Suppressor macrophage treated with lipopolysaccharide for 1 hour (primary cell): ENCODE measurements around the gene ODAD3.
A peak's percentile ranks its signal among the peaks of the same experiment; 100 is the strongest.
"Not testable (repeated sequence)": the region's sequence is repeated elsewhere in the genome, so short reads cannot be mapped to it uniquely, and the experiment has no call there.

ENCODE experiments used
- DNase-seq, 3 donors: peaks; one replicate each; pipeline ENCODE4 v3.0.0-alpha.2; 2020 to 2022

Gene ODAD3

DNA sequence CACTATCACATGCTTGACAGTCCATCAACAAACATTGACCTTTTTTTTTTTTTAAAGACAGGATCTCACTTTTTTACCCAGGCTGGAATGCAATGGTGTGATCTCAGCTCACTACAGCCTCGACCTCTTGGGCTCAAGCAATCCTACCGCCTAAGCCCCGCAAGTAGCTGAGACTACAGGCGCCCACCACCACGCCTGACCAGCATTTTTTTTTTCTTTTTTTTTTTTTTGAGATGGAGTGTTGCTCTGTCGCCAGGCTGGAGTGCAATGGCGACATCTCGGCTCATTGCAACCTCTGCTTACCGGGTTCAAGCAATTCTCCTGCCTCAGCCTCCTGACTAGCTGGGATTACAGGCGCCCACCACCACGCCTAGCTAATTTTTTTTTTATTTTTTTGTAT lies 24.0 kb upstream of the ODAD3 start:
- not testable (repeated sequence) for DNase-seq

DNA sequence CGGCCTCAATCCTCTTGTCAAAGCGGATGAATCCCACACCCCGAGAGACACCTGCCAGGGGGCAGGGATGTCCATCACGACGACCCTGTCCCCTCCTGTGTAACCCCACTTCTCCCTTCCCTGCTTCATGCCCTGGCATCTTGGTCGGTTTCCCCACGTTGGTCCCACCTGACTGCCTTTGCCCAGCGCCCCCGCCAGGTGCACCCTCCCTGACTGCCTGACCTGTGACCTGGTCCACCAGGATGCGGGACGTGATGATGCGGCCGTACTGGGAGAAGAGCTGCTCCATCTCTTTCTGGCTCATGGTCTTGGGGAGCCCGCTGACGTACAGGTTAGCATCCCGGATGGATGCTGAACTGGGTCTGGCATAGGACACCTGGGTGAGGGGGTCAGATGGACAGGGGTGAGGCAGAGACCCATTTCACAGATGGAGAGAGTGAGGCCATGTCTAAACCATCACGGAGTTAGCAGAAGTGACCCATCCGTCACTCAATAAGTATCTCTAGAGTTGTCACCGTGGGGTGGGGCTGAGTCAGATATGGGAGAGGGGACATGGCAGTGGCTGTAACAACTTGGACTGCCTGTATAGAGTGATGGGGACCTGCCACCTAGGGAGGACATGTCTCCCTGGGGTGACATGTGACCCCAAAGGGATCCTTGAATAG lies 23.4 kb upstream of the ODAD3 start:
- no peak for DNase-seq

GRCh38 chr19:11457831-11458230 lies 22.9 kb upstream of the ODAD3 start:
- no peak for DNase-seq

DNA sequence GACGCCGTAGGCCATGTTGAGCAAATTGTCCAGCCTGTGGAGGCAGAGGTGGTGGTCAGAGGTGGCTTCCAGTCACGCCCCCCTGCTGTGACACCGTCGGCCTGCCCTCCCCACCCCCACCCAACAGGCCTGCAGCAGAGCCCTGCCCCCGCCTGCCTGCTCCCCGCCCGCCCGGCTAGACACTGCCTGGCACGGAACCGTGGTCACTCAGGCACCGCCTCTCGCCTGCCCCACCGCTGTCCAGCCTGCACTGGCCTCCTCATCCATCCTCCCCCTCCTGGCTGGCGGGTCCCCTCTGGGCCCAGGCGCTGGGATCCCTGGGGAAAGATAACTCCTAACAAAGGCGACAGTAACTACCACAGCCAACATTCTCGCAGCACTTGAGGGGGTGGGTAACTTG lies 22.2 kb upstream of the ODAD3 start:
- no peak for DNase-seq

GRCh38 chr19:11456659-11457058 lies 21.7 kb upstream of the ODAD3 start:
- no peak for DNase-seq

DNA sequence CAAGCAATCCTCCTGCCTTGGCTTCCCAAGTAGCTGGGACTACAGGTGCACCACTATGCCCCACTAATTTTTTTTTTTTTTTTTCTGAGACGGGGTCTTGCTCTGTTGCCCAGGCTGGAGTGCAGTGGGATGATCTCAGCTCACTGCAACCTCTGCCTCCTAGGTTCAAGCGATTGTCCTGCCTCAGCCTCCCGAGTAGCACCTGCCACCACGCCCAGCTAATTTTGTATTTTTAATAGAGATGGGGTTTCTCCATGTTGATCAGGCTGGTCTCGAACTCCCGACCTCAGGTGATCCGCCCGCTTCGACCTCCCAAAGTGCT lies 20.3 kb upstream of the ODAD3 start:
- not testable (repeated sequence) for DNase-seq

DNA sequence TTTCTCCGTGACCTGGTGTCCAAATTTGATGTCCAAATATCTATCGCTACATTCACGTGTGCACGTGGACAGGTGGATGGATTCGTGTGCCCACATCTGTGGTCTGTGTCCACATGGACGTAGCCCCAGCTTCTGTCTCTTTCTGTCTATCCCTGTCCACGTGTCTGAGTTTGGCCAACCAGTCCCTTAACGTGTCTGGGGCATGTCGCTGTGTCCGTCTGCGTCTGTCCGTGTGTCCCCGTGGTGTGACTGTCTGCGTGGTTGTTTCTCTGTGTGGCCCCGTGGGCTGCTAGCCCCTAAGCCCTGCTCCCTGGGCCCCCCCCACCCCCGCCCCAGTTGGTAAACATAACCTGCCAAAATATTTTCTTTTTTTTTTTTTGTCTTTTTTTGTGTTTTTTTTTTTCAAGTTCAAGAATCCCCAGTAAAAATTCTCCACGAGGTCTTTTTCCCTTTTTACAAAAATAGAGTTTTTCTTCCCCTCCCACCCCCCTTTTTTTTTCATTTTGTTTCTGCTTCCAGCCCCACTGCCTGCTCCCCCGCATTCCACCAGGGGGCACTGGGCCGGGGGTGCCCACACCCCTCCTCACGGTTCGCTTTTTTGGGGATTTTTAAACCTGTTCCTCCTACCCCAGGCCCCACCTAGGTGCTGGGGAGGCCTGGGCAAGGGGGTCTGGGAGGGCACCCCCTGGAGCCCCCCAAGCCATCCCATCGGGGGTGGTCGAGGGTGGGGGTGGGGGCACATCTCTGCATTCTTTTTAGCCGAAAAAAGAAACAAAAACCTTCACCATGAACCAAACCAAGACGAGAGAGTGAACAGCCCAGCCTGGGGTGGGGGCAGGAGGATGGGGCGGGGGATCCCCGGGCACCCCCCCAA lies 18.8 kb upstream of the ODAD3 start:
- DNase-seq, result peak in 1 of 3 donors; percentile 36

DNA sequence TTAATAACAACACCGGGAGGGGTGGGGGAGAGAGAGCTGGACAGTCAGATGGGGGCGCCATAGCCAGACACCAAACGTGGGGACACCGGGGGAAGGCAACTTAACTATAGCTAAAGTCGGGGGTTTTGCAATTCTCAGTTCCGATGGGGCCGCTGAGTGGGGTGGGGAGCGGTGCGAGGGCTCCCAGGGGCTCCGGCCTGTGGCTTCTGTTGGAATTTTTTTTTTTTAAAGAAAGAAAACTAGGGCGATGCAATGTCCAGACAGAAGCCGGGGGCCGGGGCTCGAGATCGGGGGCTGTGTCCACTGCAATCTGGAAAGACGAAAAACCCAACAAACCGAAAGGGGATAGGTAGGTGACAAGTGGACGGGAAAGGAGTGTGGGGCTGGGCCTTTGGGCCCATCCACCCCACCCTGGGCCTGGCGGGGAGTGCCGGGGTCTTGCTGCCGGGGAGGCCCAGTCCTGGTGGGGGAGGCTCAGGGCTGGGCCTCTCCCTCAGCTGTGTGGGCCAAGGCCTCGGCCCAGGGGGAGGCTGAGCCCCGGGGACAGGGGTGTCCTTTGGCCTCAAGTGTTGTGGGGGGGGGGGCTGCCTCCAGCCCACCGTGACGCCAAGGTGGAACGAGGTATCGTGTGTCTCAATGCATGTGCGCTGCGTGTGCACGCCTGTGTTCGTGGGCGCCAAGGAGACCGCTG lies 17.8 kb upstream of the ODAD3 start:
- peak in 1 of 3 donors; percentile 10 for DNase-seq

GRCh38 chr19:11451871-11452619 lies 17.1 kb upstream of the ODAD3 start:
- DNase-seq, result no peak

GRCh38 chr19:11451327-11451870 lies 16.5 kb upstream of the ODAD3 start:
- DNase-seq, result no peak

DNA sequence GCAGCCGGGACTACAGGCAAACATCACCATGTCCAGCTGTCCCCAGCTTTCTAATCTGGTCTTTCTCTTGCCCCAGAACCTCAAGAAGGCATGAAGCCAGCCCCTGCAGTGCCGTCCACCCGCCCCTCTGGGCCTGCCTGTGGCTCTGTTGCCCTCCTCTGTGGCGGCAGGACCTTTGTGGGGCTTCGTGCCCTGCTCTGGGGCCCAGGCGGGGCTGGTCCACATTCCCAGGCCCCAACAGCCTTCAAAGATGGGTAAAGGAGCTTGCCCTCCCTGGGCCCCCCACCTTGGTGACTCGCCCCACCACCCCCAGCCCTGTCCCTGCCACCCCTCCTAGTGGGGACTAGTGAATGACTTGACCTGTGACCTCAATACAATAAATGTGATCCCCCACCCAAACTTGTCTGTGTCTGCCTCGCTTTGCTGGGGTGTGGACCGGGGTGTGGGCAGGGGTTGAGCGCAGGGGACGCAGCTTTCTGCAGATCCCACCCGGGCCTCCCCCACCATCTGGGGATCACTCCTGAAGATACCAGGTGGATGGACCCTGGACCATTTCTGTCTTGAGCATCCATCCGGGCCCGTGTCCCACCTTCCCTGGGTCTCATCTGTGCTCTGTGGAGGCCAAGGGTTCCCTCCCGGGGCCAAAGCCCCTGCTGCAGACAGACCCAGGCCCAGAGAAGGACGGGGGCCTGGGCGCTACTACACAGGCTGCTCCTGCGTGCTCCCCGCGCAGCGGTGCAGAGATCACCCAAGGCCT lies 15.8 kb upstream of the ODAD3 start:
- no peak for DNase-seq

GRCh38 chr19:11448923-11449554 lies 14.1 kb upstream of the ODAD3 start:
- no peak for DNase-seq

DNA sequence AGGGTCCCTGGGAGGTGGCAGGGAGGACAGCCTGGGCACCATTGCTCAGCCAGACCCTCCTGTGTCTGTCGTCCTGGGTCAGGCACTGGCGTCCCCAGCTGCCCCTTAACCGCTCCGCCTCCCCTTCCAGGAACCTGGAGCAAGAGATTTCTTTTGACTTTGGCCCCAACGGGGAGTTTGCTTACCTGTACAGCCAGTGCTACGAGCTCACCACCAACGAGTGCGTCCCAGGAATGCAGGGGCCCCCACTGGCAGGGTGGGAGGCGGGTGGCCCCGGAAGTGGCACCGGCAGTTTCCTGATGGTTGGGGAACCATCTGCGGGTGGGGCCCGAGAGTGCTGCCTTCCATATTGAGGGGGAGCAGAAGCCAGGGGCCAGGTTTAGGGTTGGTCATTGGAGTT lies 13.5 kb upstream of the ODAD3 start:
- no peak for DNase-seq

GRCh38 chr19:11447347-11448262 lies 12.7 kb upstream of the ODAD3 start:
- no peak for DNase-seq

- peak; percentile 59 to 85 (median 65) for DNase-seq
Measured at GRCh38 chr19:11446652-11447301, 11.9 kb upstream of the ODAD3 start.

DNA sequence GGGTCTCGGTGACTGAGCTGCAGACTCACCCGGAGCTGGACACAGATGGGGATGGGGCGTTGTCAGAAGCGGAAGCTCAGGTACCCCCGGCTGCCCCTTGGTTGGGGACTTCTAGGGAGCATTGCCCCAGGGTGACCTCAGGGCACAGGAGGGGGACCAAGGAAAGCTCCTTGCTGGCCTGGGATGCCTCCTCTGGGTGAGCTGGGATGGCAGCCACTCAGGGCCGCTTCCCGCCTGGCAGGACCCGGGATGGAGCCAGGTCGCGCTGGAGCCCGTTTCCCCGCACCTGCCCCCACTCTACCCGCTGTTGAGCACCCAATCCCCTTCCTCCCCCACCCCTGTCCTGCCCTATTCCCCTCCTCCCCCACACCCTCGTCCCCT lies 11.3 kb upstream of the ODAD3 start:
- no peak for DNase-seq

DNA sequence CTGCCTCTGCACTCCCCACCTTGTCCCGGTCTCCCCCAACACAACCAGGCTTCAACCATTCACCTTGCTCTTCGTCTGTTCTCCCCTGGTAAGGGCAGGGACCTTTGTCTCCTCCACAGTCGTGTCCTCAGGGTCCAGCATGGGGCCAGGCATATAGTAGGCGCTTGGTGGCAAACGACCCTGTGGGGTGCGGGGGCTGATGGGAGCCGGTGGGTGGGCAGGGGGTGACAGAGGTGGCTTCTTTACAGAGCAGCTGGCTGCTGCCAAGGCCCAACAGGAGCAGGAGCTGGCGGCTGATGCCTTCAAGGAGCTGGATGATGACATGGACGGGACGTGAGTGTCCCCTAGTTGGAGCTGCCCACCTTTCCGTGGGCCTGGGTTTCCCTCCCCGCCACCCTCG lies 10.2 kb upstream of the ODAD3 start:
- no peak for DNase-seq

DNA sequence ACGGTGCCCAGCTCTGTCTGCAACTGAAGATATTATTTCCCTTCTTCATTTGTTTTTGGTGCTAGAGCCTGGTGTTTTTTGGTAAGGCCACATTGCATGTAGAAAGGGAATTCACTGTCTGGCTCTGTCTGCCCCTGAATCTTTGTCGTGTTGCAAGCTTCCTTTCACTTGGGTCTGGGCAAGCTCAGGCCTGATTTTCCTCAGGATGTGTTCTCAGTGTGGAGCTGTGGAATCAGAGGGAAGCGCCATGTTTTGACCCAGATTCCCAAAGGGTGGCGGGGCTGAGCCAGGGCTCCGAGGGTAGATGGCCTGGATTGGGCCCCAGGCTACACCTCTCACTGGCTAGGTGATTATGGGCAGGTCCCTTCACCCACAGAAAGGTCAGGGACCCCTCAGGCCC lies 9.1 kb upstream of the ODAD3 start:
- no peak for DNase-seq

GRCh38 chr19:11437955-11438354 lies 3.0 kb upstream of the ODAD3 start:
- DNase-seq, result no peak

DNA sequence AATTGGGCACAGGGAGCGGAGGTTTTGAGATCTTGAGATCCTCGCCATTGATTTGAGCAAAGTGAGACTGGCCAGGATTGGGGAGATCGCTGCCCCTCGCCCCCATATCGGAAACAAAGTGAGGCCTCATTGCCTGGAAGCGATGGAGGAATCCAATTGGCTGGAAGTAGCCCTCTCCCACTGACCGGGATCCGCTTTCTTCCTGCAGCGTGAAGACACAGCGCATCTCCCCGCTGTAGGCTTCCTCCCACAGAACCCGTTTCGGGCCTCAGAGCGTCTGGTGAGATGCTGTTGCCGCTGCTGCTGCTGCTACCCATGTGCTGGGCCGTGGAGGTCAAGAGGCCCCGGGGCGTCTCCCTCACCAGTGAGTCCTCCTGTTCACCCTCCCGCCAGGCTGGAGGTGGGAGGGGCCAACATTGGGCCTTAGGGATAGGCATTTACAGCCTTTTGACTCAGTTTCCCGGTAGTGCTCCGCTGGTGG lies 952 bp upstream of the ODAD3 start:
- peak; percentile 24 to 46 (median 25) for DNase-seq
